ENCODE data around the gene CREB3. TPM values are rescaled to one million over a fixed set of nuclear protein-coding genes. Genes with fewer than 3 reads are reported as not detected.

CREB3 gene
- total RNA-seq, 1 experiment from 2014 or later: 27.3 TPM

DNA sequence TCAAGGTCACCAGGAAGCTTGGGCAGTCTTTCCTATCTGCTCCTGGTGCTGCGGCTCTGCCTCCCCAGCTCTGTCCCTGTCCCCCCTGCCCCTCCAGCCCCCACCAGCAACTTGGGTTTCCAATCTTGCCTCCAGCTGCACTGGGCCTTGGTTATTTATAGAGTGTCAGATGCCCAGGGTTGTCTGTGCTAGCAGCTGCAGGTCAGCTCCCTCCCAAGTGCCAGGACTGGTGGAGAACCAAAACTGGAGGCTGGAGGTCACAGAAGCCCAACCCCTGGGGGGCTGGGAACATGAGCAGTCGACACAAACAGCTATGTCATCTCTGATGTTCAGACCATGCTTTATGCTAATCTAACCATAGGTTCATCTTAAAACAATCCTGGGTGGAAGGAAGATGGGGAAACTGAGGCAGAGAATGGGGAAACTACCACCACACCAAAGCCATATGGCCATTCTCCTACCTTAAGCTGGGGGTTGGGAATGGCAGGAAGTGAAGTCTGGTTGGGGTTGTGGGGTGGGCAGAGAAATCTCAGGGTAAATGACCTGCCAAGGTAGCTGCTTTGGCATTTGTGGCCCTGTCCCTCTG is 44.4 kb upstream of the CREB3 start:
- no peaks in the 10 kb centered on the region; the same call in 1 of the 2 replicates for H3K27me3 Mint-ChIP-seq (ENCODE audit: low read depth)
- H3K36me3 Mint-ChIP-seq (ENCODE audit: insufficient read depth in 1 of 3, low read depth in 3 of 3): peaks cover 32 to 56% (median 51%) of the 10 kb centered on the region in 3 experiments
- no peak overlapping the region for H4K5ac ChIP-seq (ENCODE audit: insufficient read length, low read depth, low read length)
- H3K4me3 Mint-ChIP-seq: peak overlapping the region; percentile 84 to 93; a peak in 4 of 5 replicates
- H3K23me2 ChIP-seq (ENCODE audit: insufficient read length, low read depth, low read length, poor library complexity, severe bottlenecking): peaks cover 6% of the 10 kb centered on the region
- H3K14ac ChIP-seq (ENCODE audit: insufficient read depth, low read length): no peak overlapping the region
- DNase-seq: no peak
- H3T11ph ChIP-seq (ENCODE audit: low read length): no peak overlapping the region
- no peak overlapping the region for H2BK20ac ChIP-seq (ENCODE audit: low read depth, low read length, poor library complexity, severe bottlenecking)
- H3K79me2 ChIP-seq (ENCODE audit: insufficient read depth, low read length): no peaks in the 10 kb centered on the region; the same call in 1 of the 2 replicates
- no peaks in the 10 kb centered on the region for H3K79me1 ChIP-seq (ENCODE audit: insufficient read depth, low read depth, low read length, poor library complexity, severe bottlenecking)
- peak overlapping the region; percentile 67 for H3K4me2 ChIP-seq (ENCODE audit: insufficient read depth, insufficient read length, low read length)
- H3K4ac ChIP-seq (ENCODE audit: low read depth, low read length): no peak overlapping the region
- no peak overlapping the region for H2BK15ac ChIP-seq (ENCODE audit: low read depth, low read length)
- H2BK5ac ChIP-seq (ENCODE audit: insufficient read length, low read length): no peak overlapping the region
- peaks cover 0 to 2% of the 10 kb centered on the region in 2 experiments; a peak in 2 of 5 replicates for H3K9me3 Mint-ChIP-seq
- WGBS (ENCODE audit: extremely low coverage, insufficient read length, low lambda C conversion rate): no CpG with 5 or more reads among the region's 2 CpGs
- no peak overlapping the region for H2BK12ac ChIP-seq (ENCODE audit: insufficient read length, low read depth, low read length)
- peaks cover 27 to 30% of the 10 kb centered on the region in 2 experiments for H3K4me1 Mint-ChIP-seq
- no peak overlapping the region for H3K9ac ChIP-seq (ENCODE audit: extremely low read depth, insufficient read length, low read length)
- peaks cover 3% of the 10 kb centered on the region for H3K4me1 ChIP-seq (ENCODE audit: insufficient read depth, low read length)
- no peak overlapping the region for H2BK120ac ChIP-seq (ENCODE audit: low read depth, low read length, poor library complexity, severe bottlenecking)
- H4K91ac ChIP-seq (ENCODE audit: insufficient read length, low read depth, low read length): no peak overlapping the region
- H3K27ac Mint-ChIP-seq: no peak overlapping the region
- H3K23ac ChIP-seq (ENCODE audit: insufficient read length, low read depth, low read length): no peak overlapping the region
- H4K20me1 ChIP-seq (ENCODE audit: control insufficient read depth, insufficient read depth, insufficient read length): no peaks in the 10 kb centered on the region
- TF ChIP-seq, protein P1, sequence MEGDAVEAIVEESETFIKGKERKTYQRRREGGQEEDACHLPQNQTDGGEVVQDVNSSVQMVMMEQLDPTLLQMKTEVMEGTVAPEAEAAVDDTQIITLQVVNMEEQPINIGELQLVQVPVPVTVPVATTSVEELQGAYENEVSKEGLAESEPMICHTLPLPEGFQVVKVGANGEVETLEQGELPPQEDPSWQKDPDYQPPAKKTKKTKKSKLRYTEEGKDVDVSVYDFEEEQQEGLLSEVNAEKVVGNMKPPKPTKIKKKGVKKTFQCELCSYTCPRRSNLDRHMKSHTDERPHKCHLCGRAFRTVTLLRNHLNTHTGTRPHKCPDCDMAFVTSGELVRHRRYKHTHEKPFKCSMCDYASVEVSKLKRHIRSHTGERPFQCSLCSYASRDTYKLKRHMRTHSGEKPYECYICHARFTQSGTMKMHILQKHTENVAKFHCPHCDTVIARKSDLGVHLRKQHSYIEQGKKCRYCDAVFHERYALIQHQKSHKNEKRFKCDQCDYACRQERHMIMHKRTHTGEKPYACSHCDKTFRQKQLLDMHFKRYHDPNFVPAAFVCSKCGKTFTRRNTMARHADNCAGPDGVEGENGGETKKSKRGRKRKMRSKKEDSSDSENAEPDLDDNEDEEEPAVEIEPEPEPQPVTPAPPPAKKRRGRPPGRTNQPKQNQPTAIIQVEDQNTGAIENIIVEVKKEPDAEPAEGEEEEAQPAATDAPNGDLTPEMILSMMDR (conservative IDR thresholded peaks at IDR 0.05): no peak
- H3K56ac ChIP-seq (ENCODE audit: insufficient read length, low read depth, low read length): no peak overlapping the region
- H3K27ac ChIP-seq (ENCODE audit: insufficient read length, low read depth, low read length): no peak overlapping the region
- no peak overlapping the region for H2AFZ ChIP-seq (ENCODE audit: low read length)
- H2AK5ac ChIP-seq (ENCODE audit: insufficient read length, low read length): no peak overlapping the region
- no peaks in the 10 kb centered on the region for H3K9me3 ChIP-seq (ENCODE audit: control insufficient read depth, low read depth, low read length)
- H4K8ac ChIP-seq (replicated peaks; ENCODE audit: insufficient read length, low read depth, low read length): no peak overlapping the region
- H3K27me3 ChIP-seq (ENCODE audit: insufficient read depth, low read length): no peaks in the 10 kb centered on the region
- H3K18ac ChIP-seq (ENCODE audit: insufficient read length, low read depth, low read length): no peak overlapping the region

All from H9 (cell line).